H1 (cell line): Measurements from ENCODE around the gene SEMA5B. TPM values are rescaled to one million over a fixed set of nuclear protein-coding genes. Genes with fewer than 3 reads are reported as not detected.

Experiments used
- CTCF ChIA-PET: fragments of 300-600 bp; sonication (Branson Sonifier 250); formaldehyde crosslinking; loops from one replicate; lab custom pipeline; 2021; ENCODE audit not compliant: partially characterized antibody; lab: Charles Lee
- POLR2A ChIA-PET: fragments of 300-600 bp; sonication (Branson Sonifier 250); formaldehyde crosslinking; loops from one replicate; lab custom pipeline; 2021; ENCODE audit warnings: inconsistent platforms; ENCODE audit not compliant: partially characterized antibody; lab: Charles Lee
- DNase-seq, 2 experiments: peaks; one replicate each; pipeline versions ENCODE4 v3.0.0 to v3.0.0-alpha.2; 2010 to 2022; ENCODE audit warnings: low spot score in 2 of 2, low read depth in 1 of 2, mixed read lengths in 1 of 2
- FAIRE-seq: peaks from 2 replicates; lab custom pipeline; 2011; peaks lifted over from hg19 to GRCh38; lab: Jason Lieb, UNC
- H2AFZ ChIP-seq: 2 replicates; pipeline ENCODE4 v1.8.1; 2012; ENCODE audit warnings: low read length, inconsistent platforms
- H2AK5ac ChIP-seq: 2 replicates; pipeline ENCODE4 v1.6.1; 2013; ENCODE audit warnings: low read depth, low read length
- H2BK120ac ChIP-seq: replicated peaks from 2 replicates; pipeline ENCODE3; 2013; ENCODE audit warnings: low read depth, low read length, inconsistent platforms
- H2BK12ac ChIP-seq: 2 replicates; pipeline ENCODE4 v1.6.1; 2013; ENCODE audit warnings: low read depth, low read length
- H2BK15ac ChIP-seq: 2 replicates; pipeline ENCODE4 v1.6.1; 2013; ENCODE audit warnings: low read length
- H2BK20ac ChIP-seq: 2 replicates; pipeline ENCODE4 v1.6.1; 2013; ENCODE audit warnings: low read length
- H2BK5ac ChIP-seq: 2 replicates; pipeline ENCODE4 v1.6.1; 2013; ENCODE audit warnings: low read depth, low read length
- H3K14ac ChIP-seq: 2 replicates; pipeline ENCODE4 v1.6.1; 2013; ENCODE audit warnings: inconsistent platforms; ENCODE audit not compliant: insufficient read length
- H3K18ac ChIP-seq: 2 replicates; pipeline ENCODE4 v1.6.1; 2013; ENCODE audit warnings: low read length; ENCODE audit errors: extremely low read depth
- H3K23ac ChIP-seq: 2 replicates; pipeline ENCODE4 v1.6.1; 2013; ENCODE audit warnings: inconsistent platforms; ENCODE audit not compliant: insufficient read length
- H3K23me2 ChIP-seq: 2 replicates; pipeline ENCODE4 v1.6.1; 2013; ENCODE audit warnings: low read depth, low read length
- H3K27ac ChIP-seq: 2 replicates; pipeline ENCODE4 v1.6.1; 2011; ENCODE audit warnings: low read depth, low read length, inconsistent platforms
- H3K27me3 ChIP-seq, 4 experiments: replicated peaks in 1 of 4; 1 replicate in 1 of 4; 2 replicates in 3 of 4; pipeline versions ENCODE4 v1.6.1 to v1.8.1; 2011 to 2013; ENCODE audit warnings: low read length in 3 of 4, mild to moderate bottlenecking in 3 of 4, inconsistent platforms in 2 of 4, mixed read lengths in 2 of 4, moderate library complexity in 1 of 4; ENCODE audit not compliant: control insufficient read depth in 3 of 4, insufficient read depth in 3 of 4; ENCODE audit errors: extremely low read depth in 1 of 4
- H3K36me3 ChIP-seq, 4 experiments: 2 replicates each; pipeline versions ENCODE4 v1.6.1 to v1.8.1; 2011 to 2013; ENCODE audit warnings: mild to moderate bottlenecking in 4 of 4, low read length in 3 of 4, moderate library complexity in 2 of 4, control low read depth in 1 of 4, inconsistent platforms in 1 of 4; ENCODE audit not compliant: insufficient read depth in 4 of 4, control insufficient read depth in 2 of 4
- H3K4ac ChIP-seq: replicated peaks from 2 replicates; pipeline ENCODE3; 2013; ENCODE audit warnings: low read length, low read depth, mixed read lengths, inconsistent platforms; ENCODE audit not compliant: insufficient read length
- H3K4me1 ChIP-seq, 4 experiments: replicated peaks in 1 of 4; 1 replicate in 1 of 4; 2 replicates in 3 of 4; pipeline versions ENCODE4 v1.6.1 to v1.8.1; 2011 to 2013; ENCODE audit warnings: low read length in 3 of 4, inconsistent platforms in 2 of 4, mixed read lengths in 1 of 4; ENCODE audit not compliant: insufficient read depth in 4 of 4, control insufficient read depth in 3 of 4
- H3K4me2 ChIP-seq, 2 experiments: 2 replicates each; pipeline versions ENCODE4 v1.6.1 to v1.8.1; 2011 to 2013; ENCODE audit warnings: low read depth in 2 of 2, low read length in 2 of 2, control low read depth in 1 of 2, inconsistent platforms in 1 of 2, mild to moderate bottlenecking in 1 of 2; ENCODE audit not compliant: insufficient read depth in 1 of 2
- H3K4me3 ChIP-seq, 4 experiments: fragments of 200-600, 300-600 bp in 1 of 4; sonication (generic), shearing (Covaris generic), sonication (Bioruptor Twin) in 1 of 4; 2 replicates each; pipeline versions ENCODE4 v1.5.1 to v1.8.1; 2011 to 2016; ENCODE audit warnings: low read length in 4 of 4, low read depth in 3 of 4, control low read depth in 2 of 4, inconsistent platforms in 2 of 4, mild to moderate bottlenecking in 2 of 4, mixed read lengths in 1 of 4, moderate library complexity in 1 of 4; ENCODE audit not compliant: insufficient read depth in 2 of 4; ENCODE audit errors: extremely low read depth in 1 of 4
- H3K56ac ChIP-seq: replicated peaks from 2 replicates; pipeline ENCODE3; 2013; ENCODE audit warnings: low read depth, mild to moderate bottlenecking, mixed read lengths, low read length, inconsistent platforms; ENCODE audit not compliant: insufficient read length
- H3K79me1 ChIP-seq: 2 replicates; pipeline ENCODE4 v1.6.1; 2013; ENCODE audit warnings: low read depth, low read length, control low read depth
- H3K79me2 ChIP-seq, 2 experiments: 2 replicates each; pipeline versions ENCODE4 v1.6.1 to v1.8.1; 2012 to 2013; ENCODE audit warnings: low read length in 2 of 2, mild to moderate bottlenecking in 2 of 2, inconsistent platforms in 1 of 2; ENCODE audit not compliant: insufficient read depth in 2 of 2, control insufficient read depth in 1 of 2
- H3K9ac ChIP-seq, 4 experiments: replicated peaks in 1 of 4; 1 replicate in 1 of 4; 2 replicates in 3 of 4; pipeline versions ENCODE4 v1.6.1 to v1.8.1; 2011 to 2013; ENCODE audit warnings: low read depth in 3 of 4, low read length in 3 of 4, control low read depth in 2 of 4, mild to moderate bottlenecking in 2 of 4, moderate library complexity in 2 of 4, inconsistent platforms in 1 of 4; ENCODE audit errors: extremely low read depth in 1 of 4
- H3K9me3 ChIP-seq, 2 experiments: 2 replicates each; pipeline versions ENCODE4 v1.6.1 to v1.8.1; 2012 to 2013; ENCODE audit warnings: mild to moderate bottlenecking in 2 of 2, moderate library complexity in 2 of 2, control low read depth in 1 of 2, inconsistent platforms in 1 of 2, low read depth in 1 of 2, low read length in 1 of 2, mixed read lengths in 1 of 2; ENCODE audit not compliant: insufficient read depth in 2 of 2
- H4K20me1 ChIP-seq, 2 experiments: replicated peaks in 1 of 2; 2 replicates each; pipeline versions ENCODE3 to v1.8.1; 2011 to 2013; ENCODE audit warnings: inconsistent platforms in 2 of 2, low read length in 2 of 2, mild to moderate bottlenecking in 1 of 2; ENCODE audit not compliant: insufficient read depth in 2 of 2, control insufficient read depth in 1 of 2
- H4K5ac ChIP-seq: 2 replicates; pipeline ENCODE4 v1.6.1; 2013; ENCODE audit warnings: low read length, low read depth, mixed read lengths, inconsistent platforms; ENCODE audit not compliant: insufficient read length
- H4K8ac ChIP-seq: 2 replicates; pipeline ENCODE4 v1.8.0; 2013; ENCODE audit warnings: mild to moderate bottlenecking, moderate library complexity, low read length, inconsistent platforms; ENCODE audit not compliant: insufficient read depth; ENCODE audit errors: extremely low read depth
- H4K91ac ChIP-seq: replicated peaks from 2 replicates; pipeline ENCODE3; 2013; ENCODE audit warnings: low read length, mixed read lengths, inconsistent platforms; ENCODE audit not compliant: insufficient read length
- ASH2L ChIP-seq: fragments of 200-600, 300-600 bp; sonication (generic); IDR thresholded peaks from one replicate; pipeline ENCODE4 v1.7.1; 2017; ENCODE audit warnings: low read length
- BACH1 ChIP-seq: IDR thresholded peaks from 2 replicates; pipeline ENCODE4 v1.6.1; 2012; ENCODE audit warnings: low read length, improper control_type of control experiment
- CREB1 ChIP-seq: IDR thresholded peaks from 2 replicates; pipeline ENCODE4 v1.6.1; 2012; ENCODE audit warnings: inconsistent platforms
- GABPA ChIP-seq: IDR thresholded peaks from 2 replicates; pipeline ENCODE4 v1.6.1; 2011; ENCODE audit warnings: mild to moderate bottlenecking, low read length, moderate library complexity, borderline replicate concordance; ENCODE audit not compliant: insufficient read depth
- HDAC2 ChIP-seq, 2 experiments: fragments of 300-600 bp in 1 of 2; sonication (generic) in 1 of 2; IDR thresholded peaks; 2 replicates each; pipeline ENCODE4 v1.6.1; 2011 to 2012; ENCODE audit warnings: low read depth in 2 of 2, low read length in 2 of 2, mild to moderate bottlenecking in 2 of 2, moderate library complexity in 2 of 2, borderline replicate concordance in 1 of 2, inconsistent platforms in 1 of 2
- HDAC6 ChIP-seq: IDR thresholded peaks from one replicate; pipeline ENCODE4 v1.7.1; 2012; ENCODE audit warnings: low read depth, mild to moderate bottlenecking, inconsistent platforms, low read length, moderate library complexity
- KDM4A ChIP-seq: IDR thresholded peaks from one replicate; pipeline ENCODE4 v1.7.1; 2012; ENCODE audit warnings: low read depth, mild to moderate bottlenecking, moderate library complexity, low read length, inconsistent platforms; ENCODE audit not compliant: severe bottlenecking
- KDM5A ChIP-seq: fragments of 200-600 bp; IDR thresholded peaks from 2 replicates; pipeline ENCODE4 v1.7.1; 2012; ENCODE audit warnings: mild to moderate bottlenecking, low read length, inconsistent platforms, mixed read lengths
- PHF8 ChIP-seq: fragments of 200-600 bp; sonication (generic); conservative IDR thresholded peaks from 2 replicates; pipeline ENCODE4 v1.7.1; 2012; ENCODE audit warnings: low read depth, mild to moderate bottlenecking, inconsistent platforms, low read length, moderate library complexity
- POLR2AphosphoS5 ChIP-seq: IDR thresholded peaks from 2 replicates; pipeline ENCODE4 v1.6.1; 2011; ENCODE audit warnings: low read depth, low read length
- SP1 ChIP-seq: IDR thresholded peaks from 2 replicates; pipeline ENCODE4 v1.6.1; 2011; ENCODE audit warnings: low read depth, low read length
- SP2 ChIP-seq: IDR thresholded peaks from 2 replicates; pipeline ENCODE4 v1.6.1; 2012; ENCODE audit warnings: mild to moderate bottlenecking, low read length, inconsistent platforms
- SP4 ChIP-seq: IDR thresholded peaks from 2 replicates; pipeline ENCODE4 v1.6.1; 2012; ENCODE audit warnings: low read length, inconsistent platforms
- WGBS, 2 experiments: shearing (Covaris generic) in 1 of 2; methylation state at CpG; one replicate each; pipeline versions ENCODE4 v1.1.6 to v1.1.7; 2013 to 2015; ENCODE audit warnings: low lambda C conversion rate in 2 of 2, mixed read lengths in 2 of 2, inconsistent platforms in 1 of 2, low coverage in 1 of 2, missing lambda C conversion rate in 1 of 2; ENCODE audit not compliant: insufficient replicate concordance in 2 of 2, insufficient coverage in 1 of 2, insufficient read length in 1 of 2; ENCODE audit errors: extremely low coverage in 1 of 2, missing lambda C conversion rate in 1 of 2; 5-methylcytosine and 5-hydroxymethylcytosine counted together
- polyA plus RNA-seq, 7 experiments: library from polyadenylated mRNA; depleted of rRNA in 3 of 7; stranded (reverse) in 5 of 7; unstranded in 2 of 7; fragments of >200 nt in 5 of 7; fragments of 200-250 nt in 2 of 7; gene quantifications; 1 replicate in 5 of 7; 2 replicates in 1 of 7; 4 replicates in 1 of 7; pipeline versions ENCODE4 v1.2.1 to v1.2.3, GENCODE V29; 2011 to 2013; ENCODE audit warnings: missing spikeins in 2 of 7, mixed read lengths in 2 of 7
- total RNA-seq: library from RNA; stranded (reverse); fragmentation: NEBNext Ultra II Directional; extraction: Animal tissue kit (Norgen Biotek cat#: 25700); gene quantifications from 2 replicates; pipeline ENCODE4 v1.2.1, GENCODE V29; 2021

SEMA5B gene
- total and polyA plus RNA-seq, 2 of the 8 experiments (the other 6 are each of a cell fraction or from before 2014, with no cell fraction given), result 13.1 to 22.4 TPM

DNA sequence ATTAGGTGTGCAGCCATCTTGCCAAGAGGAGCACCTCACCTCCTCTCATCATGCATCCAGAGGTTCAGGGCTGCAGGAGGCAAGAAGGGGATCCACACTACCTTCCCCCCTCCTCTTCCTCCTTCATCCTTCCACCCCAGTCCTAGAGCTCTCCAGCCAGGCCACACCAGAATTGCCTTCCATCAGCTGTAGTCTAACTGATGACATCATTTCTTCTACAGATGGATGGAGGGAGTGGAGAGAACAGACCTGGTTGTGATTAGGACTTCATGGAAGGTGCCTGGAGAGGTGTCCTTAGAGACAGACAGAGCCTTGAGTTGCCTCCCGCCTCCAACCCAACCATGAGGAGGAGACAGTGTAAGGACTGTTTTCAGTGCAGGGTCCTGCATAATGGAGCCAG is 14.9 kb downstream of the SEMA5B start:
- no peak overlapping the region for H3K4me3 ChIP-seq
- H4K5ac ChIP-seq, result no peak overlapping the region
- no peak overlapping the region for H2AK5ac ChIP-seq
- no peak overlapping the region for H3K27ac ChIP-seq
- no peak overlapping the region for H4K8ac ChIP-seq
- peaks cover 0 to 7% (median 2%) of the 10 kb centered on the region in 4 experiments; a peak in 4 of 7 replicates for H3K4me1 ChIP-seq
- H2BK15ac ChIP-seq, result no peak overlapping the region
- H3K4me2 ChIP-seq, result no peak overlapping the region
- no peak overlapping the region for H2BK12ac ChIP-seq
- no peak overlapping the region for H3K14ac ChIP-seq
- FAIRE-seq, result no peak
- H3K9me3 ChIP-seq, result no peaks in the 10 kb centered on the region
- TF ChIP-seq HDAC2 (IDR thresholded peaks at IDR 0.05; ENCODE audit: borderline replicate concordance in 1 of 2, low read depth in 2 of 2, low read length in 2 of 2) (no peak), CREB1 (no peak), SP1 (no peak), GABPA (no peak), PHF8 (no peak), HDAC6 (no peak), SP4 (no peak), POLR2AphosphoS5 (no peak), SP2 (no peak), KDM4A (no peak), ASH2L (no peak), KDM5A (no peak), BACH1 (no peak)
- no peak overlapping the region for H2AFZ ChIP-seq
- no peaks in the 10 kb centered on the region; a peak in 2 of 8 replicates for H3K36me3 ChIP-seq
- H2BK5ac ChIP-seq, result no peak overlapping the region
- no peak overlapping the region for H3K23ac ChIP-seq
- no peak overlapping the region for H4K91ac ChIP-seq
- no peak overlapping the region for H3K56ac ChIP-seq
- no peaks in the 10 kb centered on the region for H3K23me2 ChIP-seq
- POLR2A ChIA-PET, result interaction anchor here (1.4 kb wide), 1 partner anchor 13 kb away, joined by 5 read pairs; no protein-coding TSS in a partner anchor
- no peak overlapping the region for H3K9ac ChIP-seq
- no peak overlapping the region for H2BK20ac ChIP-seq
- no peaks in the 10 kb centered on the region for H3K27me3 ChIP-seq
- 80% methylated on average over 1 of the region's 1 CpG; no CpG with 5 or more reads in 1 of the 2 experiments for WGBS, 2 experiments
- no peaks in the 10 kb centered on the region; the same call in 1 of the 2 replicates for H3K79me1 ChIP-seq
- DNase-seq, result no peak
- CTCF ChIA-PET, result interaction anchor here (1.2 to 3.9 kb wide), 5 partner anchors 10 to 70 kb away, joined by 3 to 20 read pairs (median 4); no protein-coding TSS in a partner anchor
- no peak overlapping the region for H3K4ac ChIP-seq
- H3K18ac ChIP-seq, result no peak overlapping the region
- peaks cover 0 to 3% of the 10 kb centered on the region in 2 experiments for H4K20me1 ChIP-seq
- no peak overlapping the region for H2BK120ac ChIP-seq
- no peaks in the 10 kb centered on the region for H3K79me2 ChIP-seq
